ENCODE data around the gene CLEC2A. TPM values are rescaled to one million over a fixed set of nuclear protein-coding genes. Genes with fewer than 3 reads are reported as not detected.
"Not testable (repeated sequence)": the region's sequence is repeated elsewhere in the genome, so short reads cannot be mapped to it uniquely, and the experiment has no call there.

Gene CLEC2A
- polyA plus RNA-seq, 1 donor, result not detected

DNA sequence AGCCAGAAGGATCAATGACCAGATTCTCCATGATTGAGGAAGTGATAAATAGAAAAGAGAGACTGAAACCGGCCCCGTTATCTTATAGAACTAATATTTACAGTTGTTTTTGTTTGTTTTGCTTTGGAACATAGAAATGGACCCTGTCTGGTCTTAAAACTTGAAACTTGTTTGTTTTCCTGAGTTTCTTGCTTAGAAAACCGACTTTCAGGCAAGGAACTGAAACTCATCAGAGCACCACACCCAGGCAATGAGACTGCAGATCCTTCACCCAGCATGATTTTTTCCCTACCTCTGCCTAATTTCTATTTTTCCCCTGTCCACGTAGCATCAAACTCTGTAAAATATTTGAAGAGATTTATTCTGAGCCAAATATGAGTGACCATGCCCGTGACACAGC, 28.4 kb upstream of the CLEC2A start:
- DNase-seq, result no peak
- H3K36me3 ChIP-seq (ENCODE audit: control insufficient read depth, insufficient read depth, low read length), result no peaks in the 10 kb centered on the region
- no peaks in the 10 kb centered on the region for H3K4me1 ChIP-seq (ENCODE audit: control insufficient read depth, insufficient read depth, low read length)
- WGBS (ENCODE audit: insufficient coverage, low lambda C conversion rate), result 39% methylated on average over 3 of the region's 5 CpGs
- H3K27ac ChIP-seq (ENCODE audit: low read length), result no peak overlapping the region
- no peak overlapping the region for H3K4me3 ChIP-seq (ENCODE audit: low read length)
- H3K9me3 ChIP-seq (ENCODE audit: control insufficient read depth, low read depth, low read length), result no peaks in the 10 kb centered on the region
- H3K27me3 ChIP-seq (ENCODE audit: control insufficient read depth, insufficient read depth, low read length), result no peaks in the 10 kb centered on the region

DNA sequence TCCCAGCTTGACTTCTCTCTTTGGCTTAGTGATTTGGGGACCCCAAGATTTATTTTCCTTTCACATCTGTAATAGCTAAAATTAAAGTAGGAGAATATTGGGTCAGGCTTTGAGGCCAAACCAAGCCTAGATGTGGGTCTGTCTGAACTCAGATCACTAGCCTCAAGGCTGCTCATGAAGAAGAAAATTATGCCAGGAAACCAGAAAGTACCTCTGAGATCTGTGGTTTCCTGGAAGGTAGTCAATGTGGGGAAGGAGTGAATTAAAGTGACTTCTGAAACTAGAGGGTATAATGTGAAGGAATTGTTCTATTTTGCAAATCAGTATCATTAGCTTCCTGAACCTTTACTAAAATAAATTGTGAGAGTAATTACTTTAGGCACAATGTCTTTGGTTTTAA, 25.7 kb upstream of the CLEC2A start:
- no peaks in the 10 kb centered on the region for H3K36me3 ChIP-seq (ENCODE audit: control insufficient read depth, insufficient read depth, low read length)
- no peaks in the 10 kb centered on the region for H3K27me3 ChIP-seq (ENCODE audit: control insufficient read depth, insufficient read depth, low read length)
- no peak overlapping the region for H3K27ac ChIP-seq (ENCODE audit: low read length)
- H3K4me1 ChIP-seq (ENCODE audit: control insufficient read depth, insufficient read depth, low read length), result no peaks in the 10 kb centered on the region
- DNase-seq, result no peak
- no peak overlapping the region for H3K4me3 ChIP-seq (ENCODE audit: low read length)
- H3K9me3 ChIP-seq (ENCODE audit: control insufficient read depth, low read depth, low read length), result no peaks in the 10 kb centered on the region

DNA sequence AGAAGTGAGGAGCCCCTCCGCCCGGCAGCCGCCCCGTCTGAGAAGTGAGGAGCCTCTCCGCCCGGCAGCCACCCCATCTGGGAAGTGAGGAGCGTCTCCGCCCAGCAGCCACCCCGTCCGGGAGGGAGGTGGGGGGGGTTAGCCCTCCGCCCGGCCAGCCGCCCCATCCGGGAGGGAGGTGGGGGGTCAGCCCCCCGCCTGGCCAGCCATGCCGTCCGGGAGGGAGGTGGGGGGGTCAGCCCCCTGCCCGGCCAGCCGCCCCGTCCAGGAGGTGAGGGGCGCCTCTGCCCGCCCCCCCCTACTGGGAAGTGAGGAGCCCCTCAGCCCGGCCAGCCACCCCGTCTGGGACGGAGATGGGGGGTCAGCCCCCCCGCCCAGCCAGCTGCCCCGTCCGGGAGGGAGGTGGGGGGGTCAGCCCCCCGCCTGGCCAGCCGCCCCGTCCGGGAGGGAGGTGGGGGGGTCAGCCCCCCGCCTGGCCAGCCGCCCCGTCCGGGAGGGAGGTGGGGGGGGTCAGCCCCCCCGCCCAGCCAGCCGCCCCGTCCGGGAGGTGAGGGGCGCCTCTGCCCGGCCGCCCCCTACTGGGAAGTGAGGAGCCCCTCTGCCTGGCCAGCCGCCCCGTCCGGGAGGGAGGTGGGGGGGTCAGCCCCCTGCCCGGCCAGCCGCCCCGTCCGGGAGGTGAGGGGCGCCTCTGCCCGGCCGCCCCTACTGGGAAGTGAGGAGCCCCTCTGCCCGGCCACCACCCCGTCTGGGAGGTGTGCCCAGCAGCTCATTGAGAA, 21.0 kb upstream of the CLEC2A start:
- not testable (repeated sequence) for H3K4me1 ChIP-seq (ENCODE audit: control insufficient read depth, insufficient read depth, low read length); H3K9me3 ChIP-seq (ENCODE audit: control insufficient read depth, low read depth, low read length); H3K36me3 ChIP-seq (ENCODE audit: control insufficient read depth, insufficient read depth, low read length); DNase-seq; H3K27me3 ChIP-seq (ENCODE audit: control insufficient read depth, insufficient read depth, low read length); H3K27ac ChIP-seq (ENCODE audit: low read length); H3K4me3 ChIP-seq (ENCODE audit: low read length)
- WGBS (ENCODE audit: insufficient coverage, low lambda C conversion rate), result no CpG with 5 or more reads among the region's 55 CpGs

DNA sequence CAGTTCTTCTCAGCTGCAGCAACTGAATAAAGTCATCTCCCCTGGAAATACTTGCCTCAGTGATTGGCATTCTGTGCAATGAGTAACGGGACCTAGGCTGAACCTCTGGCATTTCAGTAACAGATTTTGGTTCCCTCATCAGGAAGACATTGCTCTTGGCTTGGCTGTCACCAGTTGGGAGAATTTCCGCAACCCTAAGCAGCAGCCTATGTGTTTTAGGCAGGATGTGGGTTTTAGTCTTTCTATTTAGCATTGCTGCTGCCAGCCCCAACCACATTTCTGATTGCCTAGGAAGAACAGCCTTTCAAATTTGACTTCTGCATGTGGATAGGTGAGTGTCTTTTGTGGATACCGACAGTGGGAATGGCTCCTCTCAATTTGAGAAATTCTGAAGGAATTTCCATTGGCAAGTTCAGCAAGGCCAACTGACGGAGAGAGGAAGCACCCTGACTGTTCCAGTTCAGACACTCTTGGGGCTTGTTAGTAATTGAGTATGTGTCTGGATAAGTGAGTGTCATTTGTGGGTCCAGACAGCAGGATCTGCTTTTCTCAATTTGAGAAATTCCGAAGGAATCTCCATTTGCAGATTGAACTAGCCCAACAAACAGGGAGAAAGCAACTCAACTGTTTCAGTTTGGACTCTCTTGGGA, 19.0 kb upstream of the CLEC2A start:
- WGBS (ENCODE audit: insufficient coverage, low lambda C conversion rate), result no CpG with 5 or more reads among the region's 5 CpGs
- Histone ChIP-seq H3K27ac (ENCODE audit: low read length) (no peak overlapping the region), H3K27me3 (ENCODE audit: control insufficient read depth, insufficient read depth, low read length) (no peaks in the 10 kb centered on the region), H3K4me3 (ENCODE audit: low read length) (no peak overlapping the region), H3K36me3 (ENCODE audit: control insufficient read depth, insufficient read depth, low read length) (no peaks in the 10 kb centered on the region), H3K4me1 (ENCODE audit: control insufficient read depth, insufficient read depth, low read length) (no peaks in the 10 kb centered on the region), H3K9me3 (ENCODE audit: control insufficient read depth, low read depth, low read length) (no peaks in the 10 kb centered on the region)
- no peak for DNase-seq

DNA sequence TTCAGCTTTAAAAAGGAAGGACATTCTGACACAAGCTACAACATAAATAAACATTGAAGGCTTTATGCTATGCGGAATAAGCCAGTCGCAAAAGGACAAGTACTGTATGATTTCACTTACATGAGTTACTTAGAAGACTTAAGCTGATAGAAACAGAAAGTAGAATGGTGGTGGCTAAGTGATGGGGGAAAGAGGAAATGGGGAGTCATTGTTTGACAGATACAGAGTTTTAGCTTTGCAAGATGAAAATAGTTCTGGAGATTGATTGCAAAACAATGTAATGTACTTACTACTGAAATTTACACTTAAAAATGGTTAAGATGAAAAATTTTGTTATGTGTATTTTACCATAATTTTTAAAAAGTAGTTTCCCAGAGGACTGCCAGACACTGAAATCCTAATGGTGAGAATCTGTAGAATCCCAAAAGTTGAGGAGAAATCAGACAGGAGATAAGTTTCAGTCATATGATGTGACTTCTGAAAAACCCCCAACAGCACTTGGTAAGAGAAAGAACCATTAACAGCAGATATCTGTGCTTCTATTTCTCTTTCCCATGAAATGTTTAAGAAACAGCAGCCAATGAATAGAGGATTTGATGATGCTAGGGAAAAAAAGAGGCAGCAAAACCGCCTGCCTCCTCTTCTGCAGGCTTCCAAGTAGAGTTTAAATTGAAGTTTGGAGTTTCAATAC, 16.6 kb upstream of the CLEC2A start:
- H3K4me3 ChIP-seq (ENCODE audit: low read length), result no peak overlapping the region
- H3K27me3 ChIP-seq (ENCODE audit: control insufficient read depth, insufficient read depth, low read length), result no peaks in the 10 kb centered on the region
- H3K36me3 ChIP-seq (ENCODE audit: control insufficient read depth, insufficient read depth, low read length), result no peaks in the 10 kb centered on the region
- H3K4me1 ChIP-seq (ENCODE audit: control insufficient read depth, insufficient read depth, low read length), result no peaks in the 10 kb centered on the region
- peak in 1 of 2 donors; percentile 6 for DNase-seq
- 67% methylated on average over 3 of the region's 3 CpGs for WGBS (ENCODE audit: insufficient coverage, low lambda C conversion rate)
- H3K27ac ChIP-seq (ENCODE audit: low read length), result no peak overlapping the region
- no peaks in the 10 kb centered on the region for H3K9me3 ChIP-seq (ENCODE audit: control insufficient read depth, low read depth, low read length)

GRCh38 chr12:9947674-9948073, 15.5 kb upstream of the CLEC2A start:
- WGBS (ENCODE audit: insufficient coverage, low lambda C conversion rate), result 80% methylated on average over 1 of the region's 3 CpGs
- Histone ChIP-seq H3K27me3 (ENCODE audit: control insufficient read depth, insufficient read depth, low read length) (no peaks in the 10 kb centered on the region), H3K27ac (ENCODE audit: low read length) (no peak overlapping the region), H3K9me3 (ENCODE audit: control insufficient read depth, low read depth, low read length) (no peaks in the 10 kb centered on the region), H3K4me1 (ENCODE audit: control insufficient read depth, insufficient read depth, low read length) (no peaks in the 10 kb centered on the region), H3K36me3 (ENCODE audit: control insufficient read depth, insufficient read depth, low read length) (no peaks in the 10 kb centered on the region), H3K4me3 (ENCODE audit: low read length) (no peak overlapping the region)
- DNase-seq, result no peak

- Histone ChIP-seq H3K36me3 (ENCODE audit: control insufficient read depth, insufficient read depth, low read length) (no peaks in the 10 kb centered on the region), H3K4me3 (ENCODE audit: low read length) (no peak overlapping the region), H3K27ac (ENCODE audit: low read length) (no peak overlapping the region), H3K9me3 (ENCODE audit: control insufficient read depth, low read depth, low read length) (no peaks in the 10 kb centered on the region), H3K4me1 (ENCODE audit: control insufficient read depth, insufficient read depth, low read length) (no peaks in the 10 kb centered on the region), H3K27me3 (ENCODE audit: control insufficient read depth, insufficient read depth, low read length) (no peaks in the 10 kb centered on the region)
- WGBS (ENCODE audit: insufficient coverage, low lambda C conversion rate), result 76% methylated on average over 2 of the region's 2 CpGs
- no peak for DNase-seq
Measured at GRCh38 chr12:9944391-9944790, 12.2 kb upstream of the CLEC2A start.

- Histone ChIP-seq H3K4me3 (ENCODE audit: low read length) (no peak overlapping the region), H3K27ac (ENCODE audit: low read length) (no peak overlapping the region), H3K9me3 (ENCODE audit: control insufficient read depth, low read depth, low read length) (no peaks in the 10 kb centered on the region), H3K36me3 (ENCODE audit: control insufficient read depth, insufficient read depth, low read length) (no peaks in the 10 kb centered on the region), H3K27me3 (ENCODE audit: control insufficient read depth, insufficient read depth, low read length) (no peaks in the 10 kb centered on the region), H3K4me1 (ENCODE audit: control insufficient read depth, insufficient read depth, low read length) (no peaks in the 10 kb centered on the region)
- 80% methylated on average over 1 of the region's 19 CpGs for WGBS (ENCODE audit: insufficient coverage, low lambda C conversion rate)
- DNase-seq, result no peak
Measured at GRCh38 chr12:9943240-9943639, 11.1 kb upstream of the CLEC2A start.

DNA sequence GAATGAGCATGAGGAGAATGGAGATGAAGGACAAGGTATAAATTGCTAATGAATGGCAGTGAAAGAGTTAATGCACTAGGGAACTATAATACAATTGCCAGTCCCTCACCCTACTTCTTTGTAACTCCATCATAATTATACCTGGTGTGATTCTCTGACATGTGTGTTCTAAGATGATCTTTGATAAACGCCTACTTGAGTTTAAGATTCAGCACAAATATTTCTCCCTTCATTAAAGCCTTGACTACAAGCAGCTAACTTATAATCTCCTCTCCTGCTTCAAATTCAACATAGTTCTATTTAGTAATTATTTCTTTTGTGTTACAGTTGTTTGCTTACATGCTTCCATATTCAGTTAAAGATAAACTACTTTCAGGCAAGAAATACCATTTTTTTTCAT, 9.7 kb upstream of the CLEC2A start:
- DNase-seq, result no peak
- no peak overlapping the region for H3K27ac ChIP-seq (ENCODE audit: low read length)
- H3K36me3 ChIP-seq (ENCODE audit: control insufficient read depth, insufficient read depth, low read length), result no peaks in the 10 kb centered on the region
- H3K9me3 ChIP-seq (ENCODE audit: control insufficient read depth, low read depth, low read length), result no peaks in the 10 kb centered on the region
- H3K27me3 ChIP-seq (ENCODE audit: control insufficient read depth, insufficient read depth, low read length), result no peaks in the 10 kb centered on the region
- WGBS (ENCODE audit: insufficient coverage, low lambda C conversion rate), result 100% methylated on average over 1 of the region's 1 CpG
- H3K4me1 ChIP-seq (ENCODE audit: control insufficient read depth, insufficient read depth, low read length), result no peaks in the 10 kb centered on the region
- H3K4me3 ChIP-seq (ENCODE audit: low read length), result no peak overlapping the region

DNA sequence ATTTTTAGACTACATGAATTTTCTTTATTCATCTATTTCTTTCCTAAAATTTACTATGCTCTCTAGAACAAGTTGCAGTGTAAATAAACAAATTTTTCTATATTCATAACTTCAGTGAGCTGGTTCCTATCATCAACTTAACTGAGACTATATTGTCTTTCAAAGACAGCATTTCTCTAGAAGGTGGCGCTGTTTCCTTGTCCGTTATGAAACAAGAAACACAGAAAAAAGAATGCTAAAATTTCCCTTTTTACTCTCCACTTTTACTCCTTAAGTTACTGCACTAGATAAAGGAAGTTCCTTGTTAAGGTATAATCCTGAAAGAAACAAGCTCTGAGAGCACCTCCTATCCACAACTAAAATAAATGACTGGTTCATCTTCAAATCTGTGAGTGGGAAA, 8.2 kb upstream of the CLEC2A start:
- WGBS (ENCODE audit: insufficient coverage, low lambda C conversion rate), result 23% methylated on average over 2 of the region's 2 CpGs
- DNase-seq, result no peak
- no peaks in the 10 kb centered on the region for H3K4me1 ChIP-seq (ENCODE audit: control insufficient read depth, insufficient read depth, low read length)
- no peak overlapping the region for H3K27ac ChIP-seq (ENCODE audit: low read length)
- H3K9me3 ChIP-seq (ENCODE audit: control insufficient read depth, low read depth, low read length), result no peaks in the 10 kb centered on the region
- no peaks in the 10 kb centered on the region for H3K36me3 ChIP-seq (ENCODE audit: control insufficient read depth, insufficient read depth, low read length)
- no peaks in the 10 kb centered on the region for H3K27me3 ChIP-seq (ENCODE audit: control insufficient read depth, insufficient read depth, low read length)
- no peak overlapping the region for H3K4me3 ChIP-seq (ENCODE audit: low read length)

Measured in large intestine (tissue), 3 donors.